ENCODE data around the gene CDC42EP1. TPM values are rescaled to one million over a fixed set of nuclear protein-coding genes. Genes with fewer than 3 reads are reported as not detected.
A peak's percentile ranks its signal among the peaks of the same experiment; 100 is the strongest.
"Not testable (repeated sequence)": the region's sequence is repeated elsewhere in the genome, so short reads cannot be mapped to it uniquely, and the experiment has no call there.

Gene CDC42EP1, protein sequence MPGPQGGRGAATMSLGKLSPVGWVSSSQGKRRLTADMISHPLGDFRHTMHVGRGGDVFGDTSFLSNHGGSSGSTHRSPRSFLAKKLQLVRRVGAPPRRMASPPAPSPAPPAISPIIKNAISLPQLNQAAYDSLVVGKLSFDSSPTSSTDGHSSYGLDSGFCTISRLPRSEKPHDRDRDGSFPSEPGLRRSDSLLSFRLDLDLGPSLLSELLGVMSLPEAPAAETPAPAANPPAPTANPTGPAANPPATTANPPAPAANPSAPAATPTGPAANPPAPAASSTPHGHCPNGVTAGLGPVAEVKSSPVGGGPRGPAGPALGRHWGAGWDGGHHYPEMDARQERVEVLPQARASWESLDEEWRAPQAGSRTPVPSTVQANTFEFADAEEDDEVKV
- total RNA-seq (2014; rRNA removed; shearing (Covaris generic)): 44.3 and 51.7 TPM in 2 replicates

GRCh38 chr22:37559901-37560607, at the start of gene CDC42EP1:
CDC42EP1 (plus strand) TSS chr22:37560480; CDS start chr22:37566350, 5,870 bp downstream.
- DNase-seq (ENCODE audit: low read depth): peak; percentile 59

DNA sequence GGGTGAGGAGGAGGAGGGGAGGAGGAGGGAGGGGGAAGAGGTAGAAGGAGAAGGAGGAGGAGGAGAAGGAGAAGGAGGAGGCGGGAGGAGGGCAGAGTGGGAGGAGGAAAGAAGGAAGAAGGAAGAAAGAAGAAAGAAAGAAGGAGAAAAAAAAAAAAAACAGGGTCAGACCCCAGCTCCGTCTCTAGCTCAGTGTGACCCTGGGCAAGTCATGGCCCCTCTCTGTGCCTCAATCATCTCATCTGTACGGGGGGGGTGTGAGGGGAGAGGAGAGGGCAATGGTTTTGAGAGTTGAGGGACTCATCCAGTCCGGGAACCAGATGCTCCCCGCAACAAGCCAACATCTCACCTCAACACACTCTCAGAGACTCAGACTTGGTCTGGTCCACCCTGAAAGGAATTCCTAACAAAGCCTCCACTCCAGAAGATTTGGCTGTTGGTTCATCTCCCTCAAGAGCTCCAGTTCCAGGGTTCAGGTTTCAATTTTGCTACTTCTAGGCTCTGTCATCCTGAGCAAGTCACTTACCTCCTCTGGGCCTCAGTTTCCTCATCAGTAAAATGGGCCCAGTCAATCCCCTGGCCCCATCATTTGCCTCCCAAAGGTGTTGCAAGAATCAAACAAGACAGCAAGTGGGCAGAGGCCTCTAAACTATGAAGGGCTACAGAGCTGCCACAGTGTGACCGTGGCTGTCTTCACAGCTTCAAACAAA, 48.7 kb upstream of the CDC42EP1 start:
- DNase-seq (ENCODE audit: low read depth): no peak

DNA sequence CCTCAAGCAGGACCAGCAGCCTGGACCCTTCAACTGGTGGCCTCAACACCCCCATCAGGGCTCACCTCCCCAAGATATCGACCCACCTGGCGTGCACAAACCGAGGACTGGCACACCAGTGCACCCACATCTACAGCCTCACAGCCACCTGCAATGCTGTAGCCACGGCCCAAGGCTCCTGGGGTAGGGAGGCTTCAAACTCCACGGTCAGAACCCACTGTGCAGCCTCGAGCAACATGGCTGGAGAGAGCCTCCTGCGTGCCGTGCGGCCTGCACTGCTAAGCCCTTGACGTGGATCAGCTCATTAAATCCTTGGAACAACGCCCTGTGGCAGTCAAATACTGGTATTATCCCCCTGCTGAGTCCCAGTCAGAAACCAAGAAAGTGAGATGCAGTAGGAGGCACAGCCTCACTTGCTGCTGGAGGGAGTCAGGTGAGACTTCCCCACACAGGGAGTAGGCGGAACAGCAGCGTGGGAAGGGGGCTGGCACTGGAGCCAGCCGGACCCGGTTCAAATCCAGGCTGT, 45.7 kb upstream of the CDC42EP1 start:
- no peak for DNase-seq (ENCODE audit: low read depth)

- no peak for DNase-seq (ENCODE audit: low read depth)
Observed at GRCh38 chr22:37515901-37516300, 44.4 kb upstream of the CDC42EP1 start.

DNA sequence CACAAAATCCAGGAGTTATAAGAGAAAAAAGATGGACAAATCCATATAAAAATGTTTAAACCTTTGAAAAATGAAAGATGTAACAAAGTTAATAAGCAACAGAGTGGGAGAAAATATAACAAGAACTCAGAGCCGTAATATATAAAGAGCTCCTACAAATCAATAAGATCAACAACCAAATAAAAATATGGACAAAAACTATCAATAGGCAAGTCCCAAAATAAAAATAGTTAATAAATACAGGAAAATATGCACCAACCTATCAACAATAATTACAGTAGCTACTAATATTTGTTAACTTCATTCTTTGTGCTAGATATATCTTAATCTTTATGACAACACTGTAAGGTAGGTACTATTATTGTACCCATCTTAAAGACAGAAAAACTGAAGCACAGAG, 43.8 kb upstream of the CDC42EP1 start:
- no peak for DNase-seq (ENCODE audit: low read depth)

DNA sequence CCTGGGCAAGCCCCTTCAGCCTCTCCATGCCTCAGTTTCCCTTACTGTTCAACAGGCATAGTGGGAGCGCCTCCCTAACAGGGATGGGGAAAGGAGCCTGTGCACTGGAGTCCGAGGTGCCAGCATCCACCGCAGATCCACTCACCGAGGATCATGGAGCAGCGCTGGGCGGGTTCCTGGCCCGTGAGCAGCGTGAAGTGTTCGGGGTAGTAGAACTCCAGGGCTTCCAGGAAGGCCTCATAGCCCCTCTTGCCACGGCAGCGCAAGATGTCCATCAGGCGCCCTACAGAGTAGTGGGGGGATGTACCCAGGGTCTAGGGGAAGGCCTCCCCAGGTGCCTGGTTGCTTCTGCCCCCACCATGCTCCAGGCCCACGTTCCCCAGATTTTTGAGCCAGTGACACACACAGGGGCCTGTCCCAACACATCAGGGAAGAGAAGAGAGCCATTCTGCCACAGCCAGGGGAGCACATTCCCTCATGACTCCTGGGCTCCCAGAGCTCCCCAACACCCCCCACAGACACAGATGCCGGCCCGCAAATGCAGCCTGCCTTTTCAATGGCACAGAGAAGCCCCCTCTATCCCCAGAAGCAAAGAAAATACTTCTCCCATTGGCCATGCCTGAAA, 42.3 kb upstream of the CDC42EP1 start:
- no peak for DNase-seq (ENCODE audit: low read depth)

GRCh38 chr22:37518509-37519267, 41.6 kb upstream of the CDC42EP1 start:
- no peak for DNase-seq (ENCODE audit: low read depth)

- no peak for DNase-seq (ENCODE audit: low read depth)
Observed at GRCh38 chr22:37519268-37520195, 40.7 kb upstream of the CDC42EP1 start, which contains the start of gene CARD10. CARD10 (minus strand) TSS chr22:37519415; CDS start chr22:37519200, 215 bp downstream.

DNA sequence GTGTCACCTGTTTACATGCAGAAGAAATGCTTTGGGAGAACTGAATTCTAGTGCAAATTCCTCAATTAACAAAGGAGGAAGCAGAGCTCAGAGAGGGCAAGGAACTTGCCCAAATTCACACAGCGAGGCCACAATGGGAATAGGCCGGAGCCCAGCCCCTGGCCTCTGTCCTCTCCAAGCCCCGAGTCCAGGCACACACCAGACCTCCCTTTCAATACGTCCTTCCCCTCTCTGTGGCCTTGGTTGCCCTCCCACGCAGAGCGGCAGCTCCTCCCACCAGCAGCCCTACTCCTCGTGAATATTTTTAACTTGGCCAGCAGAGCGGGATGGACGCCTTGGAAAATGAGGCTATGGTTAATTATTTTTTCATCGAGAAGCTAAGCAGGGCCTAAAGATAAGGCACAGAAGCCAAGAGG, 39.5 kb upstream of the CDC42EP1 start:
- DNase-seq (ENCODE audit: low read depth): no peak

DNA sequence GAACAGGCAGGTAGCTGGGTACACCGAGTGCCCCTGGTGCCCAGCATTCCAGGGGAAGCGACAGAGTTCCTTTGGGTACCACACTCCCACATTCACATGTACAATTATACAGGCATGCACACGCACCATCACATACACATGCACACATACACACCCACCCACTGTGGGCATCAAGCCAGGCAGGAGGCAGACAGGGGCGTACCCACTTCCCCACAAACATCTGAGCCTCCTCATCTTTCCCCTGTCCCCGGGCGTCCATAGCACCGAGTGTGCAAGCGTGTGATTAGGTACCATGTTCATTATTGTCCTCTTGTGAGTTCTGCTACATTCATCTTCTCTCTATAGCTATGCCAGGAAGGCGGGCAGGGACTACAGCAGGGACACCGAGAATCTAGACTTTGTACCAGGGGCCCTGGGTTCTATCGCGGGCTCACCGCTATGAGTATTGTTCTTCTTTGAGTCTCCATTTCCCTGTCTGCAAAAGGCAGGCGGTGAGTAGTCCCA, 39.0 kb upstream of the CDC42EP1 start:
- DNase-seq (ENCODE audit: low read depth): no peak

- DNase-seq (ENCODE audit: low read depth): no peak
Observed at GRCh38 chr22:37522482-37522881, 37.8 kb upstream of the CDC42EP1 start.

GRCh38 chr22:37525073-37525745, 35.1 kb upstream of the CDC42EP1 start:
- DNase-seq (ENCODE audit: low read depth): peak; percentile 91

DNA sequence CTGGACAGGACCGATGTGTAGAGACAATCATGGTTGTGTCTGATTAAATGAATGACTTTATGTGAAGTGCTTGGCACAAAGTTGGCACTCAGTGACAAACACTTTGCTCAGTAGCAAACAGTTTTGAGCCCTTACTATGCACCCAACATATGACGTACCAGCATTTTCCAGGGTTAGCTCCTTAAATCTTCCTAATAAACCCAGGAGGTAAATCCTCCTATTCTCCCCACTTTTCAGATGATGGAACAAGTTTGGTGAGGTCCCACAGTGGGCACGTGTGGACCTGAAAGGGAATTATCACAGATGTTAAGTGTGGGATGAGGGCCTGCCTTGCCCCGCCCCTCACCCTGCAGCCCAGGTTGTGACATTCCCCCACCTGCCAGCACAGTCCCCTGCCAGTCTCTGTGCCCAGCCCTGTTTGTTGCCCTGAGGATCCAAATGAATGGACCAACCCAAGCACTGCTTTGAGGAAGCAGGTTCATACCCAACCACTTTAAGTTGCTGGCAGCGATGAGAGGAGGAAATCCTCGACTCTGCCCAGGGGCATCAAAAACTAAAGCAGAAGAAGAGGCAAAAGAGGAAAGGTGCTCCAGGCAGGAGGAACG, 34.4 kb upstream of the CDC42EP1 start:
- no peak for DNase-seq (ENCODE audit: low read depth)

GRCh38 chr22:37526376-37526775, 33.9 kb upstream of the CDC42EP1 start:
- DNase-seq (ENCODE audit: low read depth): peak; percentile 77

- DNase-seq (ENCODE audit: low read depth): not testable (repeated sequence)
Observed at GRCh38 chr22:37527081-37527752, 33.1 kb upstream of the CDC42EP1 start.

GRCh38 chr22:37527952-37528351, 32.3 kb upstream of the CDC42EP1 start:
- not testable (repeated sequence) for DNase-seq (ENCODE audit: low read depth)

- no peak for DNase-seq (ENCODE audit: low read depth)
Observed at GRCh38 chr22:37529652-37530345, 30.5 kb upstream of the CDC42EP1 start.

All from M059J (cell line).